GM18873 (cell line): ENCODE measurements around the gene SEPTIN12.

Source experiments
- ATAC-seq: cut with Tn5 transposase; IDR thresholded peaks from one replicate; pipeline ENCODE4 v1.9.1; 2021; ENCODE audit warnings: mild to moderate bottlenecking, moderate library complexity, moderate number of reproducible peaks; ENCODE audit not compliant: unreplicated experiment, low FRiP score

The SEPTIN12 gene

GRCh38 chr16:4803898-4804762 is 16.0 kb upstream of the SEPTIN12 start:
- no peak for ATAC-seq

GRCh38 chr16:4803401-4803844 is 15.3 kb upstream of the SEPTIN12 start:
- no peak for ATAC-seq

- ATAC-seq: peak; percentile 85
Measured at GRCh38 chr16:4802659-4803287, 14.6 kb upstream of the SEPTIN12 start.

GRCh38 chr16:4801962-4802658 is 14.0 kb upstream of the SEPTIN12 start, which contains the start of gene ROGDI:
Gene ROGDI (minus strand): TSS chr16:4802633. CDS start chr16:4802571, 62 bp downstream.
- ATAC-seq: peak; percentile 44

GRCh38 chr16:4801051-4801961 is 13.2 kb upstream of the SEPTIN12 start:
- no peak for ATAC-seq

GRCh38 chr16:4800290-4801041 is 12.3 kb upstream of the SEPTIN12 start:
- ATAC-seq: no peak

- ATAC-seq: no peak
Measured at GRCh38 chr16:4799171-4799855, 11.2 kb upstream of the SEPTIN12 start.

- no peak for ATAC-seq
Measured at GRCh38 chr16:4798456-4798855, 10.3 kb upstream of the SEPTIN12 start.

- ATAC-seq: no peak
Measured at GRCh38 chr16:4797805-4798252, 9.7 kb upstream of the SEPTIN12 start.

GRCh38 chr16:4796982-4797804 is 9.0 kb upstream of the SEPTIN12 start:
- ATAC-seq: no peak

- no peak for ATAC-seq
Measured at GRCh38 chr16:4795828-4796572, 7.9 kb upstream of the SEPTIN12 start.

- ATAC-seq: no peak
Measured at GRCh38 chr16:4795181-4795827, 7.2 kb upstream of the SEPTIN12 start, which contains the start of gene SMIM22. Gene SMIM22 (plus strand): TSS chr16:4795369. CDS start chr16:4795735, 366 bp downstream.

GRCh38 chr16:4792951-4793513 is 4.9 kb upstream of the SEPTIN12 start:
- no peak for ATAC-seq

- ATAC-seq: no peak
Measured at GRCh38 chr16:4790871-4791270, 2.7 kb upstream of the SEPTIN12 start.

- no peak for ATAC-seq
Measured at GRCh38 chr16:4790261-4790660, 2.1 kb upstream of the SEPTIN12 start.

- ATAC-seq: no peak
Measured at GRCh38 chr16:4788910-4789309, 765 bp upstream of the SEPTIN12 start.
